Measurements from ENCODE around the gene LMTK2. TPM values are rescaled to one million over a fixed set of nuclear protein-coding genes. Genes with fewer than 3 reads are reported as not detected.
"Not testable (repeated sequence)": the region's sequence is repeated elsewhere in the genome, so short reads cannot be mapped to it uniquely, and the experiment has no call there.

LMTK2 gene
- total RNA-seq, 1 experiment from 2014 or later, result 26.8 TPM

DNA sequence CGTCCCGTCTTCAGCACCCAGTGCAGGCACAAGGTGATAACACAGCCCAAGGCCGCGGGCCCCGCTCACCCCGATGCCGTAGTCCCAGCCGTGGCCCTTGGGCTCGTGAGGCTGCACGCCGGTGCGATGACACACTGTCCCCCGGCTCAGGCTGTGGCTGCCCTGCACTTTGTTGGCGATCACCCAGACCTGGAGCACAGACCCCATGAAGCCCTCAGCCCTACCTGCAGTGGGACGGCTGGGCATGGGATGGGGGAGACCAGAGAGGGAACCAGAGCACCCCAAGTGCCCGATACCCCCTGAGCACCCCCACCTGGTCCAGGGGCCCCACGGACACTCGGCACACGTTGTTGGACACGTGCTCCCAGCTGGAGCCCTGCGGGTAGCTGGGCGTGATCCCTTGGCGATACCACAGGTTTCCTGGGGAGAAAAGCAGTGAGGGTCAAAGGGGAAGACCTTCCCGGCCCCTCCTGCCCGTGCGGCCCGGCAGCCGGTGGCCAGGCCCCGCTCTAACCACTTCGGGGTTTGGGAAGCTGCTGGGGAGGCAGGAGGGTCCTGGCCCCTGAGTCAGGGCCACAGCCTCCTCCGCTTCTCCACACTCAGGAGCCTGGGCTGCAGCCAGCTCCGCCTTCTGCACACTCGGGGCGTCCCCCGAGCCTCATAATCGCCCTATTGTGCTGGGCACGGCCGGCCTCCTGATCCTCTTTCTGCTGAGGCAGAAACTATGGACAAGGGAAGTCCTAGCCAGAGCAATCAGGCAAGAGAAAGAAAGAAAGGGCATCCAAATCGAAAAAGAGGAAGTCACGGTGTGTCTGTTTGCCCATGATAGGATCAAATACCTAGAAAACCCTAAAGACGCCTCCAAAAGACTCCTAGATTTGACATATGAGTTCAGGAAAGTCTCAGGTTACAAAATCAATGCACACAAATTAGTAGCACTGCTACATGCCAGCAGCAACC is 111.2 kb downstream of the LMTK2 start:
- peak; percentile 47 for DNase-seq (ENCODE audit: low spot score)

DNA sequence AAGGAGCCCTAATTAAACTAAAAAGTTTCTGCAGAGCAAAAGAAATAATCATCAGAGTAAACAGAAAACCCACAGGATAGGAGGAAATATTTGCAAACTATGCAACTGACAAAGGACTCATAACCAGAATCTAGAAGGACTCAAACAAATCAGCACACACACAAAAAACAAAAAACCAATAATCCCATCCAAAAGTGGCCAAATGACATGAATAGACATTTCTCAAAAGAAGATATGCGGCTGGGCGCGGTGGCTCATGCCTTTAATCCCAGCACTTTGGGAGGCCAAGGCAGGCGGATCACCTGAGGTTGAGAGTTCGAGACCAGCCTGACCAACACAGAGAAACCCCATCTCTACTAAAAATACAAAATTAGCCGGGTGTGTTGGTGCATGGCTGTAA is 112.7 kb downstream of the LMTK2 start:
- DNase-seq (ENCODE audit: low spot score), result not testable (repeated sequence)

GRCh38 chr7:98221611-98222532 is 115.2 kb downstream of the LMTK2 start:
- no peak for DNase-seq (ENCODE audit: low spot score)

DNA sequence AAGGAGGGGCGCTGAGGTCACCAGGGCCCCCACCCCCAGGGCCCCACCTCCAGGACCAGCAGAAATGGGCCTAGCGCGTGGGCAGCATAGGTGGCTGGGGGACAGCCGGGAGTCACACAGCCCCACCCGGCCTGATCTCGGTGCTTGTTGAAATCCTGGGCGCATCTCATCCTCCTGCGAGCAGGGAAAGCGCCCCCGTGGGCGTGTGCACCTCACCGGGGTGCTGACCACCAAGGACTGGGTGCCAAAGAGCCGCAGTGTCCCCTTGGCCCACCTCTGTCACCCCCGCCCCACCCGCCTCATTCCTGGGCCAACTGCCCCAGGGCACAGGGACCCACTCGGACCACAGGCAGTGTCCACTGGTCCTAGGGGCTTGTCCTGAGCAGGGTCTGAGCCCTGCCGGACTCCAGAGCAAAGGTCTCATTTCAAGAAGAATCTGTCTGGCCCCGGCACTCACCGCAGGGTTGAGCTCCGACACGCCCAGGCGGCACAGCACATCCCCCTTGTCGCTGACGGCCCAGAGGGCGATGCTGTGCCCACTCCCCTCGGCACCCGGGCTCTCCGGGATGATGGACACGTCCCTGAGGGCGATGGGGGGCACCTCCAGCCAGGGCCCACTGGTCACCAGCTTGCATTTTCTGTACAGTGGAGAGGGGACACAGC is 116.0 kb downstream of the LMTK2 start:
- no peak for DNase-seq (ENCODE audit: low spot score)

- DNase-seq (ENCODE audit: low spot score), result no peak
These were observed 116.8 kb downstream of the LMTK2 start for GRCh38 chr7:98223351-98223897.

GRCh38 chr7:98223898-98224700 is 117.4 kb downstream of the LMTK2 start:
- DNase-seq (ENCODE audit: low spot score), result no peak

DNA sequence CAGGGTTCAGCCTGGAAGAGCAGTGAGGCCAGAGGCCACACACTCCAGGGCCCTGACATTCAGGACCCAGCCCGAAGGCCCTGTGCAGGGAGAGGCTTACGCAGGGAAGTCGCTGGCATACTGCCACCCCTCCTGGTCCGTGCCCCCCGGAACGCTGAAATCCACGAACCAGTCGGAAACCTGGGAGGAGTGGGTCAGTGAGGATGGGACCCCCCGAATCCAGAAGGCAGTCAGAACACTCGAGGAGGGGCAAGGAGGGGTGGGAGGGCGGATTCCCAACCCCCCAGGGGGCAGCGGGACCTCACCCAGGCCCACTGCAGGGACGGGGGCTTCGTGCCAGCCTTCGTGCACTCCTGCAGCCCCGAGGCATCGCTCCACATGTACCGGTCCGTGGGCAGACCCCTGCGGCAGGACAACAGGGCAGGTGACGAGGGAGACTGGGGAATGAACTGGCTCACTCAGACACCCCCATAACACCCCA is 118.1 kb downstream of the LMTK2 start:
- no peak for DNase-seq (ENCODE audit: low spot score)

- DNase-seq (ENCODE audit: low spot score), result no peak
These were observed 119.4 kb downstream of the LMTK2 start for GRCh38 chr7:98225913-98226614.

- DNase-seq (ENCODE audit: low spot score), result no peak
These were observed 121.3 kb downstream of the LMTK2 start for GRCh38 chr7:98227939-98228338.

DNA sequence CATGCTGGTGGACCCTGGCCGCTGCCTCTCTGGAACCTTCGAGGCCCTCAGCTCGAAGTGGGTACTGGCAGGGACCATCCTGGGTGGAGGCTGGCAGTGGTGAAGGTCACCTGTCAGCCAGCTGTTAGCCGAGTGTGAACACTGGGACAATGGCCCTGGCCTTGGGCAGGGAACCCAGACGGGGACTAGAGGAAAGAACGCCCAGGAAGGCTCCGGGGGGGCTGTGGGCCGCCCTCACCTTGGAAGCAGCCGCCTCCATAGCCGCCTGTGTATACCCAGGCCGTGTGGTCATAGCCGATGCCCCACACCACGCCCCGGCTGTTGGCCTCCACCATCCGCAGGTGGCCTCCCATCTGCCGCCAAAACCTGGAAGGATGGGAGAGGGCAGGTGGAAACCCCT is 122.1 kb downstream of the LMTK2 start:
- DNase-seq (ENCODE audit: low spot score), result no peak

DNA sequence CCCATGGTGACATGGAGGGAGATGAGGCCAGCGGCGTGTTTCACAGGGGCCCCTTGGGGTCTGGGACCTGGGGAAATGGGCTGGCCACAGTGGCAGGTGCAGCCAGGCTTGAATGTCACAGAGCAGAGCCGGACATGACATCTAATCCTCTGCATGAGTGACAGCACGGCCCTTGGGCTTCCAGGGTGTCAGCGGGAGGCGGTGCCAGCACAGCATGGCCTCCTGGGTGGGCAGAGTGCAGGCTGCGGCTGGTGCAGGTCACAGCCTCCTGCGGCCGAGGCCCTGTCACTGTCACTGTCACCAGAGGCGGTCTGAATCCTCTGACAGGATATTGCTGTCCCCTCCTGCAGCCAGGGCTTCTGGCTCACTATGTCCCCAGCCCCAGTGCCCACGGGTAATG is 122.8 kb downstream of the LMTK2 start:
- DNase-seq (ENCODE audit: low spot score), result no peak

- no peak for DNase-seq (ENCODE audit: low spot score)
These were observed 123.5 kb downstream of the LMTK2 start for GRCh38 chr7:98229991-98230745.

- no peak for DNase-seq (ENCODE audit: low spot score)
These were observed 124.2 kb downstream of the LMTK2 start for GRCh38 chr7:98230746-98231471.

GRCh38 chr7:98231493-98232262 is 125.0 kb downstream of the LMTK2 start:
- no peak for DNase-seq (ENCODE audit: low spot score)

DNA sequence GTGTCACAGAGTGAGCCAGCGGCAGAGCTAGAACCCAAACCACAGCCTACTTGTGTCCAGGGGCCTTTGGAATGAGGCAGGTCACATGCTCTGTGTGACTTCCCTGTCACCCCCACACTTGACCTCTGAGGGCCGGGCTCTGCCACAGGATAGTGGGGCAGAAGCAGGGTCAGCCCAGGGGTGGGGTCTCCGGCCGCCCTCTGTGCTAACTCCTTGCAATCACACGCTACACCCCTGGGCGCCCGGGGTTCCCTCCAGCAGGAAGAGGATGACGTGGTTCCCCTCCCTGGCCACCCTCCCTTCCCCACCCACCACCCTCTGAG is 125.6 kb downstream of the LMTK2 start:
- no peak for DNase-seq (ENCODE audit: low spot score)

DNA sequence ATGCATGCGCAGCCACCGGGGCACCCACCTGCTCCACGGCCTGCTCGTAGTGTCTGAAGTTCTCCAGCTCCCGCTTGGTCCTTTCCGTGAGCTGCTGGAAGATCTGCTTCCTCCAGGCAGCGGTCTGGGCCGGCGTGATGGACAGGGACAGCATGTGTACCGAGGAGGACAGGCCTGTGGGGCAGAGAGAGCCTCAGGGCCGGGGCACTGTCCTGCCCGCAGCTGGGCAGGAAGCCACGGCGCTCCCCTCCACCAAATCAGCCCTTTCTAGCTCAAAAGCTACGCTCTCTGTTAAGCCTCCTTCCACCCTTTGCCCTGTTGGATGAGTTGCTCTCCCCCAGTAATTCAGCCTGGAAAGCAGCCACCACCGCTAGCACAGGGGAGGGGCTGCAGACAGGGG is 126.1 kb downstream of the LMTK2 start:
- no peak for DNase-seq (ENCODE audit: low spot score)

GRCh38 chr7:98233219-98234070 is 126.8 kb downstream of the LMTK2 start:
- DNase-seq (ENCODE audit: low spot score), result no peak

Data from HT-29 (cell line).